GM19324 (cell line): ENCODE measurements around the gene RAX.

ENCODE experiments used
- ATAC-seq: cut with Tn5 transposase; IDR thresholded peaks from one replicate; pipeline ENCODE4 v1.9.1; 2021; ENCODE audit warnings: mild to moderate bottlenecking, moderate library complexity; ENCODE audit not compliant: unreplicated experiment, low FRiP score

The RAX gene

GRCh38 chr18:59249199-59249774 lies 24.0 kb downstream of the RAX start:
- no peak for ATAC-seq

- no peak for ATAC-seq
These were observed 26.5 kb downstream of the RAX start for GRCh38 chr18:59246796-59247195.

- ATAC-seq = no peak
These were observed 30.3 kb downstream of the RAX start for GRCh38 chr18:59242906-59243305.

GRCh38 chr18:59239642-59240041 lies 33.6 kb downstream of the RAX start:
- ATAC-seq = no peak

- ATAC-seq = no peak
These were observed 34.9 kb downstream of the RAX start for GRCh38 chr18:59238385-59238784.

GRCh38 chr18:59233017-59233410 lies 40.2 kb downstream of the RAX start:
- no peak for ATAC-seq

- ATAC-seq = no peak
These were observed 40.8 kb downstream of the RAX start for GRCh38 chr18:59232309-59233016.

GRCh38 chr18:59231877-59232276 lies 41.4 kb downstream of the RAX start:
- no peak for ATAC-seq

- ATAC-seq = no peak
These were observed 42.1 kb downstream of the RAX start for GRCh38 chr18:59231114-59231513.

GRCh38 chr18:59229701-59230443 lies 43.4 kb downstream of the RAX start:
- no peak for ATAC-seq

- no peak for ATAC-seq
These were observed 44.1 kb downstream of the RAX start for GRCh38 chr18:59229191-59229590.

- no peak for ATAC-seq
These were observed 44.9 kb downstream of the RAX start for GRCh38 chr18:59228351-59228750.

- no peak for ATAC-seq
These were observed 50.9 kb downstream of the RAX start for GRCh38 chr18:59222341-59222740.

GRCh38 chr18:59220784-59221765 lies 52.2 kb downstream of the RAX start:
- ATAC-seq = no peak

GRCh38 chr18:59220164-59220783 lies 53.0 kb downstream of the RAX start:
- no peak for ATAC-seq

GRCh38 chr18:59219672-59220163 lies 53.5 kb downstream of the RAX start, which contains the start of gene GRP:
GRP (plus strand) TSS chr18:59220158; CDS start chr18:59220266, 108 bp downstream.
- ATAC-seq = no peak

GRCh38 chr18:59218018-59218417 lies 55.2 kb downstream of the RAX start:
- no peak for ATAC-seq
